A673 (cell line): ENCODE data around the gene EGFR. TPM values are rescaled to one million over a fixed set of nuclear protein-coding genes. Genes with fewer than 3 reads are reported as not detected.

ENCODE experiments used
- BruUV-seq: library from RNA; stranded (reverse); fragments of 400-500 nt; replicated peaks from 2 replicates; lab custom pipeline; 2021; lab: Mats Ljungman, UMichigan
- CTCF ChIA-PET: fragments of 300-600 bp; sonication (Branson Sonifier 250); formaldehyde crosslinking; loops from one replicate; lab custom pipeline; 2022; ENCODE audit warnings: antibody characterized with exemption; lab: Charles Lee
- POLR2A ChIA-PET: fragments of 300-600 bp; sonication (Branson Sonifier 250); formaldehyde crosslinking; loops from one replicate; lab custom pipeline; 2022; ENCODE audit warnings: antibody characterized with exemption; ENCODE audit not compliant: low non-redundant PET; lab: Charles Lee
- DNase-seq: peaks from one replicate; pipeline ENCODE4 v3.0.0-alpha.2; 2015; ENCODE audit warnings: low spot score
- H3K27ac ChIP-seq: fragments of 200-600 bp; sonication (generic); 2 replicates; pipeline ENCODE4 v1.5.1; 2016; ENCODE audit warnings: mixed run types, low read depth, mild to moderate bottlenecking, mixed read lengths, antibody characterized with exemption, low read length; ENCODE audit not compliant: poor library complexity, severe bottlenecking
- H3K27me3 ChIP-seq: fragments of 200-600 bp; sonication (generic); replicated peaks from 2 replicates; pipeline ENCODE4 v1.6.1; 2017; ENCODE audit warnings: mixed run types, low read depth, mild to moderate bottlenecking, mixed read lengths, antibody characterized with exemption, low read length; ENCODE audit not compliant: insufficient read depth, poor library complexity
- H3K36me3 ChIP-seq: fragments of 200-600 bp; sonication (generic); 2 replicates; pipeline ENCODE4 v1.6.1; 2016; ENCODE audit warnings: mixed run types, mild to moderate bottlenecking, mixed read lengths, antibody characterized with exemption, low read length; ENCODE audit not compliant: insufficient read depth, poor library complexity, severe bottlenecking
- H3K4me1 ChIP-seq: fragments of 200-600 bp; sonication (generic); 2 replicates; pipeline ENCODE4 v1.6.1; 2017; ENCODE audit warnings: mixed run types, mild to moderate bottlenecking, mixed read lengths, antibody characterized with exemption, low read length; ENCODE audit not compliant: insufficient read depth, poor library complexity, severe bottlenecking
- H3K4me3 ChIP-seq: fragments of 200-600 bp; sonication (generic); 2 replicates; pipeline ENCODE4 v1.5.1; 2016; ENCODE audit warnings: low read depth, mixed run types, mild to moderate bottlenecking, mixed read lengths, low read length; ENCODE audit not compliant: poor library complexity, severe bottlenecking
- H3K9me3 ChIP-seq: fragments of 200-600 bp; sonication (generic); 2 replicates; pipeline ENCODE4 v1.6.1; 2016; ENCODE audit warnings: mixed run types, low read depth, mild to moderate bottlenecking, mixed read lengths, antibody characterized with exemption, low read length; ENCODE audit not compliant: poor library complexity, severe bottlenecking
- CTCF ChIP-seq: fragments of 300-800, 200-600 bp; sonication (generic); conservative IDR thresholded peaks from 2 replicates; pipeline ENCODE4 v1.5.1; 2017; ENCODE audit warnings: low read depth, mild to moderate bottlenecking, antibody characterized with exemption, low read length, moderate library complexity, mixed read lengths
- EZH2 ChIP-seq: fragments of 200-600 bp; sonication (generic); IDR thresholded peaks from 2 replicates; pipeline ENCODE4 v1.6.1; 2017; ENCODE audit warnings: borderline replicate concordance, low read depth, mild to moderate bottlenecking, mixed read lengths, antibody characterized with exemption, low read length; ENCODE audit not compliant: poor library complexity, severe bottlenecking
- intact Hi-C: fragments of 100-400 bp; cut with micrococcal nuclease; formaldehyde crosslinking; loops from one replicate; pipeline ENCODE4 v1.10.0; 2022; ENCODE audit not compliant: unreplicated experiment
- total RNA-seq: library from RNA; stranded (reverse); gene quantifications from 2 replicates; pipeline ENCODE4 v1.2.3, GENCODE V29; 2021

The EGFR gene
- total RNA-seq, 1 experiment from 2014 or later, result 0.84 TPM

GRCh38 chr7:55070271-55070743, 51.5 kb downstream of the EGFR start:
- ChIA-PET CTCF (interaction anchor here (0.5 kb wide), 1 partner anchor 9 kb away, joined by 6 read pairs; no protein-coding TSS in a partner anchor), POLR2A (no interaction called here)
- no peak for TF ChIP-seq EZH2
- TF ChIP-seq CTCF, result no peak
- Histone ChIP-seq H3K4me3 (no peak overlapping the region), H3K27ac (no peak overlapping the region), H3K27me3 (no peaks in the 10 kb centered on the region), H3K36me3 (no peaks in the 10 kb centered on the region), H3K4me1 (peaks cover 10% of the 10 kb centered on the region), H3K9me3 (no peaks in the 10 kb centered on the region)
- no peak for DNase-seq
- intact Hi-C loops, result no loop called here
- BruUV-seq, result no TSS peak

- H3K36me3 ChIP-seq, result no peaks in the 10 kb centered on the region
- no TSS peak for BruUV-seq
- TF ChIP-seq CTCF (no peak), EZH2 (no peak)
- CTCF ChIA-PET, result interaction anchor here (0.5 kb wide), 1 partner anchor 9 kb away, joined by 6 read pairs; no protein-coding TSS in a partner anchor
- DNase-seq, result no peak
- POLR2A ChIA-PET, result no interaction called here
- no peak overlapping the region for H3K4me3 ChIP-seq
- intact Hi-C loops, result no loop called here
- H3K4me1 ChIP-seq, result peaks cover 5% of the 10 kb centered on the region
- H3K27me3 ChIP-seq, result no peaks in the 10 kb centered on the region
- no peak overlapping the region for H3K27ac ChIP-seq
- no peaks in the 10 kb centered on the region for H3K9me3 ChIP-seq
Observed at GRCh38 chr7:55070854-55071253, 52.0 kb downstream of the EGFR start.

GRCh38 chr7:55071411-55072175, 52.8 kb downstream of the EGFR start:
- H3K27me3 ChIP-seq, result no peaks in the 10 kb centered on the region
- no peak overlapping the region for H3K27ac ChIP-seq
- BruUV-seq, result no TSS peak
- ChIA-PET CTCF (no interaction called here), POLR2A (no interaction called here)
- TF ChIP-seq CTCF, result no peak
- no peak for TF ChIP-seq EZH2
- DNase-seq, result no peak
- H3K4me1 ChIP-seq, result no peaks in the 10 kb centered on the region
- intact Hi-C loops, result no loop called here
- no peaks in the 10 kb centered on the region for H3K36me3 ChIP-seq
- no peaks in the 10 kb centered on the region for H3K9me3 ChIP-seq
- H3K4me3 ChIP-seq, result no peak overlapping the region
